ENCODE data around the gene KRT12. TPM values are rescaled to one million over a fixed set of nuclear protein-coding genes. Genes with fewer than 3 reads are reported as not detected.

Gene KRT12
- total and polyA plus RNA-seq, 2 donors (not counting 1 experiment from before 2014, with no cell fraction given), result not detected

DNA sequence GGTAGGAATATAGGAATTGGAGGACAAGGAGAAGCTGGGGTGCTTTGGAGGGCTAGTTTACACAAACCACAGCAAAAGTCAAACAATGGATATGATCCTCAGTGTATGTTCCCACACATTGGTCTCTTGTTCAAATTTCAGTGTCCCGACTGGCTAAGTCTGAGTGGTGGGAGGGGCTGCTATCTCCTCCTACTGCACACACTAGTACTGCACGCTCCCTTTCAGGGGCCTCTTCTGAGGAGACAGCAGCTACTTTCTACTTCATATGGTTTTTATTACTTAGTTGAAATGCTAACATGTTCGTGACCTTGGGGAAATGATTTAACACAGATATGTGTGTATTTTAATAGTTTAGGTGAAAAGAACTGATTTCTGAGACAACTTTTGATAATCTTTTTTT, 25.8 kb downstream of the KRT12 start:
- no peaks in the 10 kb centered on the region for H3K27me3 ChIP-seq (ENCODE audit: control insufficient read depth, insufficient read depth, low read length)
- no peak for TF ChIP-seq EZH2 (IDR thresholded peaks at IDR 0.05; ENCODE audit: low read length, missing control alignments)
- TF ChIP-seq, protein P1, sequence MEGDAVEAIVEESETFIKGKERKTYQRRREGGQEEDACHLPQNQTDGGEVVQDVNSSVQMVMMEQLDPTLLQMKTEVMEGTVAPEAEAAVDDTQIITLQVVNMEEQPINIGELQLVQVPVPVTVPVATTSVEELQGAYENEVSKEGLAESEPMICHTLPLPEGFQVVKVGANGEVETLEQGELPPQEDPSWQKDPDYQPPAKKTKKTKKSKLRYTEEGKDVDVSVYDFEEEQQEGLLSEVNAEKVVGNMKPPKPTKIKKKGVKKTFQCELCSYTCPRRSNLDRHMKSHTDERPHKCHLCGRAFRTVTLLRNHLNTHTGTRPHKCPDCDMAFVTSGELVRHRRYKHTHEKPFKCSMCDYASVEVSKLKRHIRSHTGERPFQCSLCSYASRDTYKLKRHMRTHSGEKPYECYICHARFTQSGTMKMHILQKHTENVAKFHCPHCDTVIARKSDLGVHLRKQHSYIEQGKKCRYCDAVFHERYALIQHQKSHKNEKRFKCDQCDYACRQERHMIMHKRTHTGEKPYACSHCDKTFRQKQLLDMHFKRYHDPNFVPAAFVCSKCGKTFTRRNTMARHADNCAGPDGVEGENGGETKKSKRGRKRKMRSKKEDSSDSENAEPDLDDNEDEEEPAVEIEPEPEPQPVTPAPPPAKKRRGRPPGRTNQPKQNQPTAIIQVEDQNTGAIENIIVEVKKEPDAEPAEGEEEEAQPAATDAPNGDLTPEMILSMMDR (conservative IDR thresholded peaks at IDR 0.05 in 1 of 2, IDR thresholded peaks at IDR 0.05 in 1 of 2; ENCODE audit: low read depth in 1 of 2, low read length in 2 of 2), result no peak
- DNase-seq (ENCODE audit: low read depth in 2 of 2), result no peak
- no peaks in the 10 kb centered on the region for H3K9me3 ChIP-seq (ENCODE audit: control insufficient read depth, insufficient read depth, low read depth, low read length)
- H3K79me2 ChIP-seq (ENCODE audit: control insufficient read depth, insufficient read depth, low read length), result no peaks in the 10 kb centered on the region
- no peaks in the 10 kb centered on the region for H4K20me1 ChIP-seq (ENCODE audit: control insufficient read depth, extremely low read depth, insufficient read depth, low read length)
- no peak overlapping the region for H2AFZ ChIP-seq (ENCODE audit: low read length)
- no peak overlapping the region for H3K9ac ChIP-seq (ENCODE audit: insufficient read depth, low read length)
- no peaks in the 10 kb centered on the region for H3K4me1 ChIP-seq (ENCODE audit: control insufficient read depth, extremely low read depth, insufficient read depth, low read length)
- H3K4me3 ChIP-seq (replicated peaks in 1 of 4; ENCODE audit: control extremely low read depth in 1 of 4, insufficient read depth in 1 of 4, low read depth in 3 of 4, low read length in 4 of 4), result no peak overlapping the region
- H3K27ac ChIP-seq (ENCODE audit: insufficient read depth, low read length), result no peak overlapping the region
- no peaks in the 10 kb centered on the region for H3K36me3 ChIP-seq (ENCODE audit: control insufficient read depth, insufficient read depth, low read length)
- no peak overlapping the region for H3K4me2 ChIP-seq (ENCODE audit: extremely low read depth, insufficient read depth, low read length)

DNA sequence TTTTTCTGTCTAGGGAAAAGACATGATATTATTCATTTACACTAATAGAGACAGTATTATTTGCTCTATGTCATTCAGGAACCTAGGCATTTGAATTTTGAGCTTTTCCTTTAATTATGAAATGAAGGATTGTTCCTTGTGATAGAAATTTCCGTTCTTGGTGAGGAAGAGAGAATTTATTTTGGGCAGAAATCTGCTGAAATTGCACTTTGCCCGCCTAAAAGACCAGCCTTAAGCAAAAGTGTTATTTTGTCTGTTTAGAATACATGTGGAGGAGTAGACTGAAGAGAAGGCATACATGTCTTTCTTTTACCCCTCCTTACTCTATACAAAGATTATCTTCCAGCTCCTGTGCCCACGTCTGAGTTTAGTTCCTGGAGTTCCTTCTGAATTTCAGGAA, 27.8 kb downstream of the KRT12 start:
- Histone ChIP-seq H3K36me3 (ENCODE audit: control insufficient read depth, insufficient read depth, low read length) (no peaks in the 10 kb centered on the region), H3K27me3 (ENCODE audit: control insufficient read depth, insufficient read depth, low read length) (no peaks in the 10 kb centered on the region), H3K79me2 (ENCODE audit: control insufficient read depth, insufficient read depth, low read length) (no peaks in the 10 kb centered on the region), H3K9ac (ENCODE audit: insufficient read depth, low read length) (no peak overlapping the region), H3K4me2 (ENCODE audit: extremely low read depth, insufficient read depth, low read length) (no peak overlapping the region), H3K9me3 (ENCODE audit: control insufficient read depth, insufficient read depth, low read depth, low read length) (no peaks in the 10 kb centered on the region), H4K20me1 (ENCODE audit: control insufficient read depth, extremely low read depth, insufficient read depth, low read length) (no peaks in the 10 kb centered on the region), H3K4me3 (replicated peaks in 1 of 4; ENCODE audit: control extremely low read depth in 1 of 4, insufficient read depth in 1 of 4, low read depth in 3 of 4, low read length in 4 of 4) (no peak overlapping the region), H3K27ac (ENCODE audit: insufficient read depth, low read length) (no peak overlapping the region), H3K4me1 (ENCODE audit: control insufficient read depth, extremely low read depth, insufficient read depth, low read length) (no peaks in the 10 kb centered on the region), H2AFZ (ENCODE audit: low read length) (no peak overlapping the region)
- TF ChIP-seq, protein P1 (conservative IDR thresholded peaks at IDR 0.05 in 1 of 2, IDR thresholded peaks at IDR 0.05 in 1 of 2; ENCODE audit: low read depth in 1 of 2, low read length in 2 of 2), result no peak
- no peak for TF ChIP-seq EZH2 (IDR thresholded peaks at IDR 0.05; ENCODE audit: low read length, missing control alignments)
- DNase-seq (ENCODE audit: low read depth in 2 of 2), result no peak

DNA sequence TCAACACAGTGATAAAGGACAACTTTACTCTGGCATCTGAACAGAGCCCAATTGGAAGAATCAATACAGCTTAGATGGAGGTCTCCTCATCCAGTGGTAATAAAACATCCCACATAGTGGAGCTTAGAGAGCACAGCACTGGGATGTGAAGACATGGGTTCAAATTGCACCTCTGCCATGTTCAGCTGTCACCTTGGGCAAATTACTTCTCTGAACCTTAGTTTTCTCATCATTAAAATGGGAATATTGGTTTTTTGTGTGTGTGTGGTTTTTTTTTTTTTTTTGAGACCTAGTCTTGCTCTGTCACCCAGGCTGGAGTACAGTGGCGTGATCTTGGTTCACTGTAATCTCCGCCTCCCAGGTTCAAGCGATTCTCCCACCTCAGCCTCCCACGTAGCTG, 31.0 kb downstream of the KRT12 start:
- TF ChIP-seq, protein P1 (conservative IDR thresholded peaks at IDR 0.05 in 1 of 2, IDR thresholded peaks at IDR 0.05 in 1 of 2; ENCODE audit: low read depth in 1 of 2, low read length in 2 of 2), result no peak
- TF ChIP-seq EZH2 (IDR thresholded peaks at IDR 0.05; ENCODE audit: low read length, missing control alignments), result no peak
- Histone ChIP-seq H2AFZ (ENCODE audit: low read length) (no peak overlapping the region), H3K36me3 (ENCODE audit: control insufficient read depth, insufficient read depth, low read length) (no peaks in the 10 kb centered on the region)

More for the DNA sequence above, 31.0 kb downstream of the KRT12 start:
- H3K4me3 ChIP-seq (replicated peaks in 1 of 4; ENCODE audit: control extremely low read depth in 1 of 4, insufficient read depth in 1 of 4, low read depth in 3 of 4, low read length in 4 of 4), result no peak overlapping the region
- no peaks in the 10 kb centered on the region for H4K20me1 ChIP-seq (ENCODE audit: control insufficient read depth, extremely low read depth, insufficient read depth, low read length)
- DNase-seq (ENCODE audit: low read depth in 2 of 2), result no peak
- no peaks in the 10 kb centered on the region for H3K27me3 ChIP-seq (ENCODE audit: control insufficient read depth, insufficient read depth, low read length)
- no peak overlapping the region for H3K27ac ChIP-seq (ENCODE audit: insufficient read depth, low read length)
- H3K9ac ChIP-seq (ENCODE audit: insufficient read depth, low read length), result no peak overlapping the region
- no peaks in the 10 kb centered on the region for H3K9me3 ChIP-seq (ENCODE audit: control insufficient read depth, insufficient read depth, low read depth, low read length)
- H3K4me1 ChIP-seq (ENCODE audit: control insufficient read depth, extremely low read depth, insufficient read depth, low read length), result no peaks in the 10 kb centered on the region
- no peaks in the 10 kb centered on the region for H3K79me2 ChIP-seq (ENCODE audit: control insufficient read depth, insufficient read depth, low read length)
- H3K4me2 ChIP-seq (ENCODE audit: extremely low read depth, insufficient read depth, low read length), result no peak overlapping the region
